Type B pancreatic cell (in vitro differentiated cells): ENCODE measurements around the gene AIF1L. TPM values are rescaled to one million over a fixed set of nuclear protein-coding genes. Genes with fewer than 3 reads are reported as not detected.
A peak's percentile ranks its signal among the peaks of the same experiment; 100 is the strongest.

ENCODE experiments used
- DNase-seq: peaks from one replicate; pipeline ENCODE4 v3.0.0; 2021; ENCODE audit warnings: mixed read lengths; ENCODE audit not compliant: unreplicated experiment; ENCODE audit errors: extremely low spot score
- H3K27ac Mint-ChIP-seq: 2 replicates; pipeline ENCODE4 v1.8.0; 2021; ENCODE audit warnings: mild to moderate bottlenecking, mixed read lengths
- H3K27me3 Mint-ChIP-seq: 2 replicates; pipeline ENCODE4 v1.8.0; 2021; ENCODE audit warnings: mixed read lengths
- H3K36me3 Mint-ChIP-seq: 2 replicates; pipeline ENCODE4 v1.8.0; 2021; ENCODE audit warnings: mixed read lengths
- H3K4me1 Mint-ChIP-seq: one replicate; pipeline ENCODE4 v1.8.0; 2021; ENCODE audit warnings: mixed read lengths; ENCODE audit not compliant: unreplicated experiment
- H3K4me3 Mint-ChIP-seq: 2 replicates; pipeline ENCODE4 v1.8.0; 2021; ENCODE audit warnings: mild to moderate bottlenecking, mixed read lengths
- H3K9me3 Mint-ChIP-seq: 2 replicates; pipeline ENCODE4 v1.8.0; 2021; ENCODE audit warnings: mixed read lengths
- long read RNA-seq: library from polyadenylated mRNA; unstranded; transcript quantifications from one replicate; pipeline ENCODE4 v2.0.0, GENCODE V29; 2020
- total RNA-seq: library from RNA; stranded (reverse); gene quantifications from 2 replicates; pipeline ENCODE4 v1.2.1, GENCODE V29; 2021; ENCODE audit warnings: low replicate concordance
- TF ChIP-seq, protein P1 (sequence below): fragments of 200-600 bp; sonication (generic); conservative IDR thresholded peaks from 2 replicates; pipeline ENCODE4 v1.5.0; 2021; ENCODE audit warnings: antibody characterized with exemption, mild to moderate bottlenecking

Gene AIF1L
- total RNA-seq: 44.1 and 50.3 TPM in 2 replicates
- long read RNA-seq, transcript AIF1L-201 (6 exons, 3,364 nt): major isoform, 44 of 54 reads
- long read RNA-seq, partial matches to known transcripts: 2 of 54 reads
- long read RNA-seq, other reads (novel, unspliced or antisense): 8 of 54 reads

DNA sequence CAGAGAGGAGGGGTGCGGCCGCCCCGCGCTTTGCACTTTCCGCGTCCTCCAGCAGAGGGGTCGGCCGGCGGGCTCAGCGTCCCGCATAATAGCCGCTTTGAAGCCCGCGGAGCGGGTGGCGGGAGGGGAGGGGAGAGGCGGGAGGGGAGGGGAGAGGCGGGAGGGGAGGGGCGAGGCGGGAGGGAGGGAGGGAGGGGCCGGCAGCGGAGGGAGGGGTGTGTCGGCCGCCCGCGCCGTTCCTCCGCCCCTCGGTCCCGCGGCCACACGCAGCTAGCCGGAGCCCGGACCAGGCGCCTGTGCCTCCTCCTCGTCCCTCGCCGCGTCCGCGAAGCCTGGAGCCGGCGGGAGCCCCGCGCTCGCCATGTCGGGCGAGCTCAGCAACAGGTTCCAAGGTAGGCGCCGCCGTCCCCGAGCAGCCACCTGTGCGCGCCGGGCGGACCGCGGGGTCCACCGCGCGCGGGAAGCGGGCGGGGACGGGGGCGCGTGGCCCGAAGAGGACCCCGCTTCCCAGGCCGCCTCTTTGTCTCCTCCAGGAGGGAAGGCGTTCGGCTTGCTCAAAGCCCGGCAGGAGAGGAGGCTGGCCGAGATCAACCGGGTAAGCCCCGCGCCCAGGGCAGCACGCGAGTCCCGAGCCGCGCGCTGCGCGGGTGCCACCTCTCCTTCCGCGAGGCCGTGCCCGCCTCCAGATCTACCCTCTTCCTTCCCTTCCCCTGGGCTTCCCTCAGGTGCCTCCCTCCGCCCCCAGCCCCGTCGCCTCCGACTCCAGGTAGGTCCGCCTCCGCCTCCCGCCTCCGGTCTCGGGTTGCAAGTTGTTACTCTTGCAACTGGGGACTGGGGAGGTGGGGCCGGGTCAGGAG is at the start of gene AIF1L:
TSS of gene AIF1L (plus strand) at position 263 of the 857 bp plus-strand sequence. CDS start at position 362, 99 bp downstream.
- Mint-ChIP-seq H3K4me1 (peaks cover 27% of the 10 kb centered on the region), H3K9me3 (no peaks in the 10 kb centered on the region), H3K4me3 (peak within 1 kb of the TSS; percentile 89), H3K36me3 (no peaks in the 10 kb centered on the region), H3K27me3 (peaks cover 6% of the 10 kb centered on the region), H3K27ac (peak within 1 kb of the TSS; percentile 79)
- TF ChIP-seq, protein P1, sequence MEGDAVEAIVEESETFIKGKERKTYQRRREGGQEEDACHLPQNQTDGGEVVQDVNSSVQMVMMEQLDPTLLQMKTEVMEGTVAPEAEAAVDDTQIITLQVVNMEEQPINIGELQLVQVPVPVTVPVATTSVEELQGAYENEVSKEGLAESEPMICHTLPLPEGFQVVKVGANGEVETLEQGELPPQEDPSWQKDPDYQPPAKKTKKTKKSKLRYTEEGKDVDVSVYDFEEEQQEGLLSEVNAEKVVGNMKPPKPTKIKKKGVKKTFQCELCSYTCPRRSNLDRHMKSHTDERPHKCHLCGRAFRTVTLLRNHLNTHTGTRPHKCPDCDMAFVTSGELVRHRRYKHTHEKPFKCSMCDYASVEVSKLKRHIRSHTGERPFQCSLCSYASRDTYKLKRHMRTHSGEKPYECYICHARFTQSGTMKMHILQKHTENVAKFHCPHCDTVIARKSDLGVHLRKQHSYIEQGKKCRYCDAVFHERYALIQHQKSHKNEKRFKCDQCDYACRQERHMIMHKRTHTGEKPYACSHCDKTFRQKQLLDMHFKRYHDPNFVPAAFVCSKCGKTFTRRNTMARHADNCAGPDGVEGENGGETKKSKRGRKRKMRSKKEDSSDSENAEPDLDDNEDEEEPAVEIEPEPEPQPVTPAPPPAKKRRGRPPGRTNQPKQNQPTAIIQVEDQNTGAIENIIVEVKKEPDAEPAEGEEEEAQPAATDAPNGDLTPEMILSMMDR: peak; percentile 64
- peak; percentile 83 for DNase-seq

- Mint-ChIP-seq H3K36me3 (no peaks in the 10 kb centered on the region), H3K4me1 (no peaks in the 10 kb centered on the region), H3K27ac (no peak overlapping the region), H3K9me3 (no peaks in the 10 kb centered on the region), H3K27me3 (no peaks in the 10 kb centered on the region), H3K4me3 (no peak overlapping the region)
- TF ChIP-seq, protein P1: peak; percentile 97
- no peak for DNase-seq
Observed at GRCh38 chr9:131046581-131047202, 49.6 kb upstream of the AIF1L start.

DNA sequence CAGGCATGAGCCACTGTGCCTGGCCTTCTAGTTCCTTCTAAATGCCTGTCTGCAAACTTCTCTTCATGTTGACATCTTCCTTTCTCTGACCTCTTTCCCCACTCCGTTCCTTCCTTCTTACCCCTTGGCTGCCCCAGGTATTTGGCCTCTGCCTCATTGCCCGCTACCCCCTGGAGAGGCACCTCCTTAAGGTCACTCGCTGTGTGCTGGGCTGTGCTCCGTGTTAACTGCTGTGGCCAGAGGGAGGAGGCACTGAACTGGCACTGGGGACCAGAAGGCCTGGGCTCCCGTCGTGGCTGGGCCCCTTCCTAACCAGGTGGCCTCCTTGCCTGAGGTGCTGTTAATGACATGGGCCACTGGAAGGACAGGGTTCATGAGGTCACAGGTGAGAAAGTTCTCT is 48.0 kb upstream of the AIF1L start:
- Mint-ChIP-seq H3K27ac (no peak overlapping the region), H3K9me3 (no peaks in the 10 kb centered on the region), H3K4me1 (no peaks in the 10 kb centered on the region), H3K4me3 (no peak overlapping the region), H3K36me3 (no peaks in the 10 kb centered on the region), H3K27me3 (no peaks in the 10 kb centered on the region)
- DNase-seq: no peak
- TF ChIP-seq, protein P1: no peak

DNA sequence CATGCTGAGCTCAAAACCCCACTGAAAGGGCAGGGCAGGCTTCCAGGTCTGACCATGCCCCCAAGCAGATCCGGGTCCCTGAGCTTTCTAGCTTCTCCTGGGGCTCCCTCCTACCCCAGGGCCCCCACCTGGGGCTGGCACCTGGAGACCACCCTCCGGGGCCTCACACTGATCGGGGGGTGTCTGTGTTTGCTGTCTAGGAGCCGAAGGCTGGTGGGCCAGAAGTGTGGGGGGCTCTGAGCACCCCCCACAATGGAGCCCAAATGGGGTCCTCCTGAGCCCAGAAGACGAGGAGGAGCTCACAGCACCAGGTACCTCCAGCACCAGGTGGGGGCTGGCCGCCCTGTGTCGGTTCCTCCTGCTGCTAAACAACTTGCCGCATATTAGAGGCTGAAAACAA is 47.5 kb upstream of the AIF1L start:
- H3K27me3 Mint-ChIP-seq: no peaks in the 10 kb centered on the region
- no peaks in the 10 kb centered on the region for H3K9me3 Mint-ChIP-seq
- no peaks in the 10 kb centered on the region for H3K36me3 Mint-ChIP-seq
- H3K27ac Mint-ChIP-seq: no peak overlapping the region
- TF ChIP-seq, protein P1: no peak
- DNase-seq: no peak
- H3K4me1 Mint-ChIP-seq: no peaks in the 10 kb centered on the region
- no peak overlapping the region for H3K4me3 Mint-ChIP-seq

- Mint-ChIP-seq H3K4me3 (no peak overlapping the region), H3K27me3 (no peaks in the 10 kb centered on the region), H3K4me1 (no peaks in the 10 kb centered on the region), H3K36me3 (no peaks in the 10 kb centered on the region), H3K27ac (no peak overlapping the region), H3K9me3 (no peaks in the 10 kb centered on the region)
- TF ChIP-seq, protein P1: no peak
- no peak for DNase-seq
Observed at GRCh38 chr9:131049829-131050715, 46.3 kb upstream of the AIF1L start.
